Brain microvascular endothelial cell (primary cell): ENCODE data around the gene ZNF407.

Experiments used
- DNase-seq: peaks from one replicate; pipeline ENCODE4 v3.0.0-alpha.2; 2020
- H3K27ac ChIP-seq: fragments of 250-450 bp; sonication (Bioruptor Pico); 2 replicates; pipeline ENCODE4 v1.5.1; 2020; ENCODE audit warnings: mild to moderate bottlenecking, moderate library complexity
- H3K27me3 ChIP-seq: fragments of 250-450 bp; sonication (Bioruptor Pico); replicated peaks from 2 replicates; pipeline ENCODE4 v1.5.1; 2020; ENCODE audit warnings: mild to moderate bottlenecking
- H3K36me3 ChIP-seq: fragments of 250-450 bp; sonication (Bioruptor Pico); replicated peaks from 2 replicates; pipeline ENCODE4 v1.5.1; 2020; ENCODE audit warnings: mild to moderate bottlenecking
- H3K4me3 ChIP-seq: 2 replicates; pipeline ENCODE4 v1.5.1; 2011; ENCODE audit warnings: low read depth, mild to moderate bottlenecking, control low read depth, low read length, moderate library complexity
- in situ Hi-C: cut with HindIII; loops from 2 replicates; pipeline ENCODE4 v1.10.0; 2017; ENCODE audit warnings: low sequenced_read_pairs, low pct_ligation_motif_present
- TF ChIP-seq, protein P1 (sequence below): IDR thresholded peaks from 2 replicates; pipeline ENCODE4 v1.5.1; 2011; ENCODE audit warnings: low read depth, mild to moderate bottlenecking, moderate library complexity, low read length, control low read depth, inconsistent platforms; ENCODE audit errors: missing control alignments

Gene ZNF407

GRCh38 chr18:74831571-74832250, 234.0 kb downstream of the ZNF407 start:
- in situ Hi-C loops = no loop called here
- Histone ChIP-seq H3K36me3 (no peaks in the 10 kb centered on the region), H3K4me3 (no peak overlapping the region), H3K27me3 (no peaks in the 10 kb centered on the region), H3K27ac (no peak overlapping the region)
- DNase-seq = peak; percentile 2
- TF ChIP-seq, protein P1, sequence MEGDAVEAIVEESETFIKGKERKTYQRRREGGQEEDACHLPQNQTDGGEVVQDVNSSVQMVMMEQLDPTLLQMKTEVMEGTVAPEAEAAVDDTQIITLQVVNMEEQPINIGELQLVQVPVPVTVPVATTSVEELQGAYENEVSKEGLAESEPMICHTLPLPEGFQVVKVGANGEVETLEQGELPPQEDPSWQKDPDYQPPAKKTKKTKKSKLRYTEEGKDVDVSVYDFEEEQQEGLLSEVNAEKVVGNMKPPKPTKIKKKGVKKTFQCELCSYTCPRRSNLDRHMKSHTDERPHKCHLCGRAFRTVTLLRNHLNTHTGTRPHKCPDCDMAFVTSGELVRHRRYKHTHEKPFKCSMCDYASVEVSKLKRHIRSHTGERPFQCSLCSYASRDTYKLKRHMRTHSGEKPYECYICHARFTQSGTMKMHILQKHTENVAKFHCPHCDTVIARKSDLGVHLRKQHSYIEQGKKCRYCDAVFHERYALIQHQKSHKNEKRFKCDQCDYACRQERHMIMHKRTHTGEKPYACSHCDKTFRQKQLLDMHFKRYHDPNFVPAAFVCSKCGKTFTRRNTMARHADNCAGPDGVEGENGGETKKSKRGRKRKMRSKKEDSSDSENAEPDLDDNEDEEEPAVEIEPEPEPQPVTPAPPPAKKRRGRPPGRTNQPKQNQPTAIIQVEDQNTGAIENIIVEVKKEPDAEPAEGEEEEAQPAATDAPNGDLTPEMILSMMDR = no peak

DNA sequence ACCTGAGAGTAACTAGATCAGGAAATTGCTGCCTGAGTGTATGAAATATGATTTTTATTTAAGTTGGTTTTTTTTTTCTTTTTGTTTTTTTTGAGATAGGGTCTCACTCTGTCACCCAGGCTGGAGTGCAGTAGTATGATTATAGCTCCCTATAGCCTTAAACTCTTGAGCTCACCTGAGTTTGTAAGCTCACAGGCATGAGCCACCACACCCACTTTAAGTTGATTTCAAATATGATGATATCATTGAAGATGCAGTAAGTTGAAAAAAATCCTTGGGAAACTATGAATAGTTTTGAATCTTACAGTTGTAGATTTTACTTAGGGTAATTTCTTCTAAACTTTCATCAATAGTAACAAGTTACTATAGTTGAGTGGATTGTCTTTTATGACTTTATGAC, 234.7 kb downstream of the ZNF407 start:
- no peak overlapping the region for H3K27ac ChIP-seq

GRCh38 chr18:74832999-74833398, 235.3 kb downstream of the ZNF407 start:
- H3K36me3 ChIP-seq = no peaks in the 10 kb centered on the region
- H3K4me3 ChIP-seq = no peak overlapping the region
- in situ Hi-C loops = no loop called here
- no peaks in the 10 kb centered on the region for H3K27me3 ChIP-seq
- TF ChIP-seq, protein P1 = no peak
- H3K27ac ChIP-seq = no peak overlapping the region
- no peak for DNase-seq

More for the DNA sequence above, 234.7 kb downstream of the ZNF407 start:
- Histone ChIP-seq H3K36me3 (no peaks in the 10 kb centered on the region), H3K4me3 (no peak overlapping the region), H3K27me3 (no peaks in the 10 kb centered on the region)
- no peak for DNase-seq
- TF ChIP-seq, protein P1 = no peak
- in situ Hi-C loops = no loop called here

GRCh38 chr18:74834424-74835309, 237.0 kb downstream of the ZNF407 start:
- Histone ChIP-seq H3K27ac (no peak overlapping the region), H3K27me3 (no peaks in the 10 kb centered on the region), H3K36me3 (no peaks in the 10 kb centered on the region), H3K4me3 (no peak overlapping the region)
- TF ChIP-seq, protein P1 = no peak
- in situ Hi-C loops = no loop called here
- peak; percentile 26 for DNase-seq

DNA sequence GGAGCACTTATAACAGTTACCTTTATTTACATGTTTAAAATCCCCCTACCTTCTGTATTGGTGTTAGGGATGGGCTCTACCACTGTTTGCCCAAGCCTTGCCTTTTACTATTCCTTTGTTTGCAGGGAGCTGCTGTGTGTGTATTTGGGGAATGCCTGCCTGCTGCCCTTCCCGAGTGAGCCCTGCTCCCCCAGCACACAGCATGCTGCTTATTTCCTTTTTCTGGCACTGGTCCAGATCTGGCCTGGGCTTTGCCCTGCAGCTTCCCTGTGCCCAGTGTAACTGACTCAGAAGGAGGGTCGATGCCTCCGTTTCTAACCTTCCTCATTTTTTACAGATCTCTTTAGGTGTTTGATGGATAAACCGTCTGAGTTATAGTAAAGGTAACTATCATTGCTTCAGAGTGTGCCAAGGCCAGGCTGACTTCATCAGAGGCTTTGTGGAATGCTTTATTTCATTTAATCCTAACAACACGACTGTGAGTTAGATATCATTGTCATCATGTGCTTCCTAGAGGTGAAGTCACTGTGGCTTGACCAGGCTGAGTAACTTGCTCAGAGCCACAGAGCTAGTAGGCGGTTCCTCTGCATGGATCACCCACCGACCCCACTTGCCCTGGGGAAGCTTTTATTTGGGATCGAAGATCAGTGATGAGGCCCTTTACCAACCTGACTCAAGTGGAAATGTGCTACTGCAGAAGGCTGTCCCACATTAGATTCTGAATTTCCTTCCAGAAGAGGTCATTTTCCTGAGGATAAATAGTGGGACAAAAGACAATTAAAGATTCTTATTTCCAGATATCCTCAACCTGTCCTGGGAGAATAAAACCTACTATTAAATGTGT, 238.8 kb downstream of the ZNF407 start:
- in situ Hi-C loops = no loop called here

More for the DNA sequence above, 238.8 kb downstream of the ZNF407 start:
- no peak overlapping the region for H3K4me3 ChIP-seq
- H3K27me3 ChIP-seq = no peaks in the 10 kb centered on the region
- no peak overlapping the region for H3K27ac ChIP-seq
- TF ChIP-seq, protein P1 = no peak
- no peaks in the 10 kb centered on the region for H3K36me3 ChIP-seq
- peak; percentile 40 for DNase-seq
